H1 (cell line): ENCODE measurements around the gene ULK2. TPM values are rescaled to one million over a fixed set of nuclear protein-coding genes. Genes with fewer than 3 reads are reported as not detected.

Source experiments
- CTCF ChIA-PET: fragments of 300-600 bp; sonication (Branson Sonifier 250); formaldehyde crosslinking; loops from one replicate; lab custom pipeline; 2021; ENCODE audit not compliant: partially characterized antibody; lab: Charles Lee
- POLR2A ChIA-PET: fragments of 300-600 bp; sonication (Branson Sonifier 250); formaldehyde crosslinking; loops from one replicate; lab custom pipeline; 2021; ENCODE audit warnings: inconsistent platforms; ENCODE audit not compliant: partially characterized antibody; lab: Charles Lee
- DNase-seq, 2 experiments: peaks; one replicate each; pipeline versions ENCODE4 v3.0.0 to v3.0.0-alpha.2; 2010 to 2022; ENCODE audit warnings: low spot score in 2 of 2, low read depth in 1 of 2, mixed read lengths in 1 of 2
- FAIRE-seq: peaks from 2 replicates; lab custom pipeline; 2011; peaks lifted over from hg19 to GRCh38; lab: Jason Lieb, UNC
- H2AFZ ChIP-seq: 2 replicates; pipeline ENCODE4 v1.8.1; 2012; ENCODE audit warnings: low read length, inconsistent platforms
- H2AK5ac ChIP-seq: 2 replicates; pipeline ENCODE4 v1.6.1; 2013; ENCODE audit warnings: low read depth, low read length
- H2BK120ac ChIP-seq: replicated peaks from 2 replicates; pipeline ENCODE3; 2013; ENCODE audit warnings: low read depth, low read length, inconsistent platforms
- H2BK12ac ChIP-seq: 2 replicates; pipeline ENCODE4 v1.6.1; 2013; ENCODE audit warnings: low read depth, low read length
- H2BK15ac ChIP-seq: 2 replicates; pipeline ENCODE4 v1.6.1; 2013; ENCODE audit warnings: low read length
- H2BK20ac ChIP-seq: 2 replicates; pipeline ENCODE4 v1.6.1; 2013; ENCODE audit warnings: low read length
- H2BK5ac ChIP-seq: 2 replicates; pipeline ENCODE4 v1.6.1; 2013; ENCODE audit warnings: low read depth, low read length
- H3K14ac ChIP-seq: 2 replicates; pipeline ENCODE4 v1.6.1; 2013; ENCODE audit warnings: inconsistent platforms; ENCODE audit not compliant: insufficient read length
- H3K18ac ChIP-seq: 2 replicates; pipeline ENCODE4 v1.6.1; 2013; ENCODE audit warnings: low read length; ENCODE audit errors: extremely low read depth
- H3K23ac ChIP-seq: 2 replicates; pipeline ENCODE4 v1.6.1; 2013; ENCODE audit warnings: inconsistent platforms; ENCODE audit not compliant: insufficient read length
- H3K23me2 ChIP-seq: 2 replicates; pipeline ENCODE4 v1.6.1; 2013; ENCODE audit warnings: low read depth, low read length
- H3K27ac ChIP-seq: 2 replicates; pipeline ENCODE4 v1.6.1; 2011; ENCODE audit warnings: low read depth, low read length, inconsistent platforms
- H3K27me3 ChIP-seq, 4 experiments: replicated peaks in 1 of 4; 1 replicate in 1 of 4; 2 replicates in 3 of 4; pipeline versions ENCODE4 v1.6.1 to v1.8.1; 2011 to 2013; ENCODE audit warnings: low read length in 3 of 4, mild to moderate bottlenecking in 3 of 4, inconsistent platforms in 2 of 4, mixed read lengths in 2 of 4, moderate library complexity in 1 of 4; ENCODE audit not compliant: control insufficient read depth in 3 of 4, insufficient read depth in 3 of 4; ENCODE audit errors: extremely low read depth in 1 of 4
- H3K36me3 ChIP-seq, 4 experiments: 2 replicates each; pipeline versions ENCODE4 v1.6.1 to v1.8.1; 2011 to 2013; ENCODE audit warnings: mild to moderate bottlenecking in 4 of 4, low read length in 3 of 4, moderate library complexity in 2 of 4, control low read depth in 1 of 4, inconsistent platforms in 1 of 4; ENCODE audit not compliant: insufficient read depth in 4 of 4, control insufficient read depth in 2 of 4
- H3K4ac ChIP-seq: replicated peaks from 2 replicates; pipeline ENCODE3; 2013; ENCODE audit warnings: low read length, low read depth, mixed read lengths, inconsistent platforms; ENCODE audit not compliant: insufficient read length
- H3K4me1 ChIP-seq, 4 experiments: replicated peaks in 1 of 4; 1 replicate in 1 of 4; 2 replicates in 3 of 4; pipeline versions ENCODE4 v1.6.1 to v1.8.1; 2011 to 2013; ENCODE audit warnings: low read length in 3 of 4, inconsistent platforms in 2 of 4, mixed read lengths in 1 of 4; ENCODE audit not compliant: insufficient read depth in 4 of 4, control insufficient read depth in 3 of 4
- H3K4me2 ChIP-seq, 2 experiments: 2 replicates each; pipeline versions ENCODE4 v1.6.1 to v1.8.1; 2011 to 2013; ENCODE audit warnings: low read depth in 2 of 2, low read length in 2 of 2, control low read depth in 1 of 2, inconsistent platforms in 1 of 2, mild to moderate bottlenecking in 1 of 2; ENCODE audit not compliant: insufficient read depth in 1 of 2
- H3K4me3 ChIP-seq, 4 experiments: fragments of 200-600, 300-600 bp in 1 of 4; sonication (generic), shearing (Covaris generic), sonication (Bioruptor Twin) in 1 of 4; 2 replicates each; pipeline versions ENCODE4 v1.5.1 to v1.8.1; 2011 to 2016; ENCODE audit warnings: low read length in 4 of 4, low read depth in 3 of 4, control low read depth in 2 of 4, inconsistent platforms in 2 of 4, mild to moderate bottlenecking in 2 of 4, mixed read lengths in 1 of 4, moderate library complexity in 1 of 4; ENCODE audit not compliant: insufficient read depth in 2 of 4; ENCODE audit errors: extremely low read depth in 1 of 4
- H3K56ac ChIP-seq: replicated peaks from 2 replicates; pipeline ENCODE3; 2013; ENCODE audit warnings: low read depth, mild to moderate bottlenecking, mixed read lengths, low read length, inconsistent platforms; ENCODE audit not compliant: insufficient read length
- H3K79me1 ChIP-seq: 2 replicates; pipeline ENCODE4 v1.6.1; 2013; ENCODE audit warnings: low read depth, low read length, control low read depth
- H3K79me2 ChIP-seq, 2 experiments: 2 replicates each; pipeline versions ENCODE4 v1.6.1 to v1.8.1; 2012 to 2013; ENCODE audit warnings: low read length in 2 of 2, mild to moderate bottlenecking in 2 of 2, inconsistent platforms in 1 of 2; ENCODE audit not compliant: insufficient read depth in 2 of 2, control insufficient read depth in 1 of 2
- H3K9ac ChIP-seq, 4 experiments: replicated peaks in 1 of 4; 1 replicate in 1 of 4; 2 replicates in 3 of 4; pipeline versions ENCODE4 v1.6.1 to v1.8.1; 2011 to 2013; ENCODE audit warnings: low read depth in 3 of 4, low read length in 3 of 4, control low read depth in 2 of 4, mild to moderate bottlenecking in 2 of 4, moderate library complexity in 2 of 4, inconsistent platforms in 1 of 4; ENCODE audit errors: extremely low read depth in 1 of 4
- H3K9me3 ChIP-seq, 2 experiments: 2 replicates each; pipeline versions ENCODE4 v1.6.1 to v1.8.1; 2012 to 2013; ENCODE audit warnings: mild to moderate bottlenecking in 2 of 2, moderate library complexity in 2 of 2, control low read depth in 1 of 2, inconsistent platforms in 1 of 2, low read depth in 1 of 2, low read length in 1 of 2, mixed read lengths in 1 of 2; ENCODE audit not compliant: insufficient read depth in 2 of 2
- H4K20me1 ChIP-seq, 2 experiments: replicated peaks in 1 of 2; 2 replicates each; pipeline versions ENCODE3 to v1.8.1; 2011 to 2013; ENCODE audit warnings: inconsistent platforms in 2 of 2, low read length in 2 of 2, mild to moderate bottlenecking in 1 of 2; ENCODE audit not compliant: insufficient read depth in 2 of 2, control insufficient read depth in 1 of 2
- H4K5ac ChIP-seq: 2 replicates; pipeline ENCODE4 v1.6.1; 2013; ENCODE audit warnings: low read length, low read depth, mixed read lengths, inconsistent platforms; ENCODE audit not compliant: insufficient read length
- H4K8ac ChIP-seq: 2 replicates; pipeline ENCODE4 v1.8.0; 2013; ENCODE audit warnings: mild to moderate bottlenecking, moderate library complexity, low read length, inconsistent platforms; ENCODE audit not compliant: insufficient read depth; ENCODE audit errors: extremely low read depth
- H4K91ac ChIP-seq: replicated peaks from 2 replicates; pipeline ENCODE3; 2013; ENCODE audit warnings: low read length, mixed read lengths, inconsistent platforms; ENCODE audit not compliant: insufficient read length
- CHD1 ChIP-seq: IDR thresholded peaks from 2 replicates; pipeline ENCODE4 v1.6.1; 2012; ENCODE audit warnings: low read depth, low read length, improper control_type of control experiment
- EP300 ChIP-seq, 2 experiments: IDR thresholded peaks; 1 replicate in 1 of 2; 2 replicates in 1 of 2; pipeline ENCODE4 v1.6.1; 2011 to 2012; ENCODE audit warnings: low read depth in 2 of 2, low read length in 2 of 2, mild to moderate bottlenecking in 2 of 2, borderline replicate concordance in 1 of 2, inconsistent platforms in 1 of 2, moderate library complexity in 1 of 2
- GABPA ChIP-seq: IDR thresholded peaks from 2 replicates; pipeline ENCODE4 v1.6.1; 2011; ENCODE audit warnings: mild to moderate bottlenecking, low read length, moderate library complexity, borderline replicate concordance; ENCODE audit not compliant: insufficient read depth
- HDAC2 ChIP-seq, 2 experiments: fragments of 300-600 bp in 1 of 2; sonication (generic) in 1 of 2; IDR thresholded peaks; 2 replicates each; pipeline ENCODE4 v1.6.1; 2011 to 2012; ENCODE audit warnings: low read depth in 2 of 2, low read length in 2 of 2, mild to moderate bottlenecking in 2 of 2, moderate library complexity in 2 of 2, borderline replicate concordance in 1 of 2, inconsistent platforms in 1 of 2
- JUN ChIP-seq: IDR thresholded peaks from 2 replicates; pipeline ENCODE4 v1.6.1; 2011; ENCODE audit warnings: low read depth, mild to moderate bottlenecking, improper control_type of control experiment, low read length
- NANOG ChIP-seq: IDR thresholded peaks from 2 replicates; pipeline ENCODE4 v1.6.1; 2011; ENCODE audit warnings: low read length, low read depth, mild to moderate bottlenecking, inconsistent platforms; ENCODE audit not compliant: insufficient read depth, poor library complexity, severe bottlenecking
- RNF2 ChIP-seq: fragments of 200-900, 300-1000 bp; sonication (generic); IDR thresholded peaks from 2 replicates; pipeline ENCODE4 v1.7.1; 2016; ENCODE audit warnings: borderline replicate concordance, low read depth, mild to moderate bottlenecking, antibody characterized with exemption, low read length; ENCODE audit not compliant: poor library complexity, severe bottlenecking; ENCODE audit errors: missing control alignments
- RXRA ChIP-seq: IDR thresholded peaks from 2 replicates; pipeline ENCODE4 v1.6.1; 2011; ENCODE audit warnings: low read depth, mild to moderate bottlenecking, low read length, moderate library complexity; ENCODE audit not compliant: insufficient read depth
- SIRT6 ChIP-seq: IDR thresholded peaks from one replicate; pipeline ENCODE4 v1.7.1; 2012; ENCODE audit warnings: low read length, inconsistent platforms
- SP4 ChIP-seq: IDR thresholded peaks from 2 replicates; pipeline ENCODE4 v1.6.1; 2012; ENCODE audit warnings: low read length, inconsistent platforms
- WGBS, 2 experiments: shearing (Covaris generic) in 1 of 2; methylation state at CpG; one replicate each; pipeline versions ENCODE4 v1.1.6 to v1.1.7; 2013 to 2015; ENCODE audit warnings: low lambda C conversion rate in 2 of 2, mixed read lengths in 2 of 2, inconsistent platforms in 1 of 2, low coverage in 1 of 2, missing lambda C conversion rate in 1 of 2; ENCODE audit not compliant: insufficient replicate concordance in 2 of 2, insufficient coverage in 1 of 2, insufficient read length in 1 of 2; ENCODE audit errors: extremely low coverage in 1 of 2, missing lambda C conversion rate in 1 of 2; 5-methylcytosine and 5-hydroxymethylcytosine counted together
- polyA plus RNA-seq, 7 experiments: library from polyadenylated mRNA; depleted of rRNA in 3 of 7; stranded (reverse) in 5 of 7; unstranded in 2 of 7; fragments of >200 nt in 5 of 7; fragments of 200-250 nt in 2 of 7; gene quantifications; 1 replicate in 5 of 7; 2 replicates in 1 of 7; 4 replicates in 1 of 7; pipeline versions ENCODE4 v1.2.1 to v1.2.3, GENCODE V29; 2011 to 2013; ENCODE audit warnings: missing spikeins in 2 of 7, mixed read lengths in 2 of 7
- total RNA-seq: library from RNA; stranded (reverse); fragmentation: NEBNext Ultra II Directional; extraction: Animal tissue kit (Norgen Biotek cat#: 25700); gene quantifications from 2 replicates; pipeline ENCODE4 v1.2.1, GENCODE V29; 2021

ULK2 gene
- total and polyA plus RNA-seq, 2 of the 8 experiments (the other 6 are each of a cell fraction or from before 2014, with no cell fraction given): 5.3 to 9.8 TPM

- no peak overlapping the region for H3K4me2 ChIP-seq
- H3K4me1 ChIP-seq: no peaks in the 10 kb centered on the region
- FAIRE-seq (no peak), DNase-seq (no peak)
- H3K56ac ChIP-seq: no peak overlapping the region
- no peaks in the 10 kb centered on the region for H4K20me1 ChIP-seq
- H4K8ac ChIP-seq: peak overlapping the region; percentile 42; the same call in 1 of the 2 replicates
- no peak overlapping the region for H2BK12ac ChIP-seq
- H3K79me1 ChIP-seq: no peaks in the 10 kb centered on the region
- no peak overlapping the region for H3K14ac ChIP-seq
- no peak overlapping the region for H2BK15ac ChIP-seq
- H4K91ac ChIP-seq: no peak overlapping the region
- no peak overlapping the region for H3K9ac ChIP-seq
- H3K23ac ChIP-seq: no peak overlapping the region
- H3K27ac ChIP-seq: no peak overlapping the region
- H3K4me3 ChIP-seq: no peak overlapping the region
- no peak overlapping the region for H2AFZ ChIP-seq
- H3K9me3 ChIP-seq: no peaks in the 10 kb centered on the region
- no peak overlapping the region for H2BK5ac ChIP-seq
- H2AK5ac ChIP-seq: no peak overlapping the region
- CTCF ChIA-PET: interaction anchor here (1.2 to 1.7 kb wide), 2 partner anchors 15 to 92 kb away, joined by 3 read pairs; no protein-coding TSS in a partner anchor
- no peaks in the 10 kb centered on the region for H3K23me2 ChIP-seq
- no peaks in the 10 kb centered on the region; a peak in 1 of 7 replicates for H3K27me3 ChIP-seq
- H3K36me3 ChIP-seq: no peaks in the 10 kb centered on the region
- WGBS, 2 experiments: 93% methylated on average over 9 of the region's 9 CpGs; no CpG with 5 or more reads in 1 of the 2 experiments
- H2BK120ac ChIP-seq: no peak overlapping the region
- no peak overlapping the region for H2BK20ac ChIP-seq
- no peaks in the 10 kb centered on the region for H3K79me2 ChIP-seq
- H3K18ac ChIP-seq: no peak overlapping the region
- H3K4ac ChIP-seq: no peak overlapping the region
- H4K5ac ChIP-seq: no peak overlapping the region
- POLR2A ChIA-PET: no interaction called here
- no peak for TF ChIP-seq SIRT6
- TF ChIP-seq JUN: no peak
- no peak for TF ChIP-seq EP300 (IDR thresholded peaks at IDR 0.05; ENCODE audit: borderline replicate concordance in 1 of 2, low read depth in 2 of 2, low read length in 2 of 2)
- TF ChIP-seq RXRA: no peak
- no peak for TF ChIP-seq CHD1
- no peak for TF ChIP-seq RNF2
- TF ChIP-seq SP4: no peak
- no peak for TF ChIP-seq NANOG
- no peak for TF ChIP-seq HDAC2 (IDR thresholded peaks at IDR 0.05; ENCODE audit: borderline replicate concordance in 1 of 2, low read depth in 2 of 2, low read length in 2 of 2)
- no peak for TF ChIP-seq GABPA
Observed at GRCh38 chr17:19738757-19739156, 129.0 kb downstream of the ULK2 start.
